Panc1 (cell line): ENCODE results near the gene ADARB1.

Experiments used
- CTCF ChIP-seq: fragments of 450-650 bp; IDR thresholded peaks from 2 replicates; pipeline ENCODE4 v1.5.1; 2017; ENCODE audit warnings: mild to moderate bottlenecking
- POLR2AphosphoS5 ChIP-seq: IDR thresholded peaks from 2 replicates; pipeline ENCODE4 v1.6.1; 2012; ENCODE audit warnings: mild to moderate bottlenecking, low read depth, low read length, moderate library complexity
- REST ChIP-seq, 2 experiments: IDR thresholded peaks; 2 replicates each; pipeline ENCODE4 v1.6.1; 2011 to 2012; ENCODE audit warnings: low read depth in 2 of 2, control low read depth in 1 of 2, low read length in 1 of 2, mild to moderate bottlenecking in 1 of 2, moderate library complexity in 1 of 2; ENCODE audit not compliant: insufficient read depth in 1 of 2
- TCF7L2 ChIP-seq: IDR thresholded peaks from 2 replicates; pipeline ENCODE4 v1.6.1; 2011; ENCODE audit warnings: mild to moderate bottlenecking, low read depth, low read length, inconsistent platforms

DNA sequence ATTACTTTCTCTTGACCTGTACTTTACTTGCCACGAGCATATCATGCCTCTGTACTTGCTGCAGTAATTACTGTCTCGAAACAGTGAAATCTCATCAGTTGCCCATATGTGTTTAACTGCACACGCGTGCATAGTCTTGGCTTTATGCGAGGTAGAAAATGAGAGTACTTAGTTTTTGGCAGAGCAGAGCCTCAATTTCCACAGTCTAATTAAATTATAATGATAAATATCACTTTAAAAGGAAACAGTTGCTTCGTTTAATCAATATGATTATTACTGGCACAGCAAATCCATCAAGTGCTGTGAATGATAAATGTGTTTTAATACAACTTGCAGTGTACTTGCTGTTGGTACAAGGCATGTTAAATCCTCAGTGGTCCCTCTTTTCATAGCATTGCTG lies 47.6 kb downstream of the ADARB1 start:
- no peak for TF ChIP-seq CTCF
- TF ChIP-seq POLR2AphosphoS5: no peak
- no peak for TF ChIP-seq REST (IDR thresholded peaks at IDR 0.05; ENCODE audit: insufficient read depth in 1 of 2, low read depth in 2 of 2, low read length in 1 of 2)
- no peak for TF ChIP-seq TCF7L2
